Measurements from ENCODE around the gene LDHD.

The LDHD gene

GRCh38 chr16:75088216-75088615 lies 28.4 kb downstream of the LDHD start:
- Histone ChIP-seq H3K4me3 (ENCODE audit: low read length) (no peak overlapping the region), H2AFZ (ENCODE audit: low read depth, low read length) (no peak overlapping the region), H3K4me1 (ENCODE audit: low read length) (no peaks in the 10 kb centered on the region), H4K20me1 (ENCODE audit: insufficient read depth, low read length) (no peaks in the 10 kb centered on the region; the same call in 1 of the 2 replicates), H3K9me3 (ENCODE audit: insufficient read depth, low read length) (no peaks in the 10 kb centered on the region), H3K27ac (ENCODE audit: low read length) (no peak overlapping the region), H3K79me2 (ENCODE audit: low read length) (no peaks in the 10 kb centered on the region), H3K36me3 (replicated peaks; ENCODE audit: low read depth, low read length) (no peaks in the 10 kb centered on the region), H3K27me3 (ENCODE audit: low read depth, low read length) (no peaks in the 10 kb centered on the region), H3K4me2 (ENCODE audit: low read length) (no peak overlapping the region), H3K9ac (ENCODE audit: low read length) (no peak overlapping the region)
- TF ChIP-seq CTCF (IDR thresholded peaks at IDR 0.05; ENCODE audit: low read depth, low read length) (no peak), EZH2phosphoT487 (IDR thresholded peaks at IDR 0.05; ENCODE audit: low read depth) (no peak)

- TF ChIP-seq EZH2phosphoT487 (IDR thresholded peaks at IDR 0.05; ENCODE audit: low read depth), result no peak
- no peak for TF ChIP-seq CTCF (IDR thresholded peaks at IDR 0.05; ENCODE audit: low read depth, low read length)
- H3K9me3 ChIP-seq (ENCODE audit: insufficient read depth, low read length), result no peaks in the 10 kb centered on the region
- H2AFZ ChIP-seq (ENCODE audit: low read depth, low read length), result no peak overlapping the region
- no peaks in the 10 kb centered on the region; the same call in 1 of the 2 replicates for H4K20me1 ChIP-seq (ENCODE audit: insufficient read depth, low read length)
- no peaks in the 10 kb centered on the region for H3K27me3 ChIP-seq (ENCODE audit: low read depth, low read length)
- H3K4me3 ChIP-seq (ENCODE audit: low read length), result no peak overlapping the region
- H3K4me2 ChIP-seq (ENCODE audit: low read length), result no peak overlapping the region
- no peaks in the 10 kb centered on the region for H3K79me2 ChIP-seq (ENCODE audit: low read length)
- H3K36me3 ChIP-seq (replicated peaks; ENCODE audit: low read depth, low read length), result no peaks in the 10 kb centered on the region
- no peak overlapping the region for H3K9ac ChIP-seq (ENCODE audit: low read length)
- H3K4me1 ChIP-seq (ENCODE audit: low read length), result no peaks in the 10 kb centered on the region
- H3K27ac ChIP-seq (ENCODE audit: low read length), result no peak overlapping the region
These were observed 29.1 kb downstream of the LDHD start for GRCh38 chr16:75087375-75087979.

- Histone ChIP-seq H3K27me3 (ENCODE audit: low read depth, low read length) (no peaks in the 10 kb centered on the region), H3K4me1 (ENCODE audit: low read length) (no peaks in the 10 kb centered on the region), H3K9ac (ENCODE audit: low read length) (no peak overlapping the region), H2AFZ (ENCODE audit: low read depth, low read length) (no peak overlapping the region), H3K79me2 (ENCODE audit: low read length) (no peaks in the 10 kb centered on the region), H3K4me2 (ENCODE audit: low read length) (no peak overlapping the region), H3K36me3 (replicated peaks; ENCODE audit: low read depth, low read length) (no peaks in the 10 kb centered on the region), H4K20me1 (ENCODE audit: insufficient read depth, low read length) (no peaks in the 10 kb centered on the region; the same call in 1 of the 2 replicates), H3K4me3 (ENCODE audit: low read length) (no peak overlapping the region), H3K27ac (ENCODE audit: low read length) (no peak overlapping the region), H3K9me3 (ENCODE audit: insufficient read depth, low read length) (no peaks in the 10 kb centered on the region)
- TF ChIP-seq EZH2phosphoT487 (IDR thresholded peaks at IDR 0.05; ENCODE audit: low read depth) (no peak), CTCF (IDR thresholded peaks at IDR 0.05; ENCODE audit: low read depth, low read length) (no peak)
These were observed 29.7 kb downstream of the LDHD start for GRCh38 chr16:75086688-75087374.

- Histone ChIP-seq H3K36me3 (replicated peaks; ENCODE audit: low read depth, low read length) (no peaks in the 10 kb centered on the region), H4K20me1 (ENCODE audit: insufficient read depth, low read length) (no peaks in the 10 kb centered on the region; the same call in 1 of the 2 replicates), H3K4me1 (ENCODE audit: low read length) (peaks cover 2% of the 10 kb centered on the region), H3K4me2 (ENCODE audit: low read length) (no peak overlapping the region), H2AFZ (ENCODE audit: low read depth, low read length) (no peak overlapping the region), H3K79me2 (ENCODE audit: low read length) (no peaks in the 10 kb centered on the region), H3K27ac (ENCODE audit: low read length) (no peak overlapping the region), H3K9me3 (ENCODE audit: insufficient read depth, low read length) (no peaks in the 10 kb centered on the region), H3K9ac (ENCODE audit: low read length) (no peak overlapping the region), H3K4me3 (ENCODE audit: low read length) (no peak overlapping the region), H3K27me3 (ENCODE audit: low read depth, low read length) (no peaks in the 10 kb centered on the region)
- TF ChIP-seq CTCF (IDR thresholded peaks at IDR 0.05; ENCODE audit: low read depth, low read length), result no peak
- TF ChIP-seq EZH2phosphoT487 (IDR thresholded peaks at IDR 0.05; ENCODE audit: low read depth), result no peak
These were observed 30.3 kb downstream of the LDHD start for GRCh38 chr16:75086281-75086680.
